Uterus (tissue), 2 donors: ENCODE results near the gene HPCAL4.

Experiments
- POLR2A ChIP-seq, 2 donors: fragments of 450-650 bp; IDR thresholded peaks; one replicate each; pipeline ENCODE4 v1.6.1; 2016; ENCODE audit warnings: antibody characterized with exemption in 2 of 2, mild to moderate bottlenecking in 1 of 2, moderate library complexity in 1 of 2
- TF ChIP-seq, protein P1 (sequence below), 4 experiments: fragments of 200-600 bp in 2 of 4; fragments of 450-650 bp in 2 of 4; sonication (generic) in 2 of 4; IDR thresholded peaks; one replicate each; pipeline ENCODE4 v1.5.1; 2016 to 2019; ENCODE audit warnings: antibody characterized with exemption in 4 of 4, mild to moderate bottlenecking in 2 of 4, moderate library complexity in 1 of 4

- TF ChIP-seq, protein P1, sequence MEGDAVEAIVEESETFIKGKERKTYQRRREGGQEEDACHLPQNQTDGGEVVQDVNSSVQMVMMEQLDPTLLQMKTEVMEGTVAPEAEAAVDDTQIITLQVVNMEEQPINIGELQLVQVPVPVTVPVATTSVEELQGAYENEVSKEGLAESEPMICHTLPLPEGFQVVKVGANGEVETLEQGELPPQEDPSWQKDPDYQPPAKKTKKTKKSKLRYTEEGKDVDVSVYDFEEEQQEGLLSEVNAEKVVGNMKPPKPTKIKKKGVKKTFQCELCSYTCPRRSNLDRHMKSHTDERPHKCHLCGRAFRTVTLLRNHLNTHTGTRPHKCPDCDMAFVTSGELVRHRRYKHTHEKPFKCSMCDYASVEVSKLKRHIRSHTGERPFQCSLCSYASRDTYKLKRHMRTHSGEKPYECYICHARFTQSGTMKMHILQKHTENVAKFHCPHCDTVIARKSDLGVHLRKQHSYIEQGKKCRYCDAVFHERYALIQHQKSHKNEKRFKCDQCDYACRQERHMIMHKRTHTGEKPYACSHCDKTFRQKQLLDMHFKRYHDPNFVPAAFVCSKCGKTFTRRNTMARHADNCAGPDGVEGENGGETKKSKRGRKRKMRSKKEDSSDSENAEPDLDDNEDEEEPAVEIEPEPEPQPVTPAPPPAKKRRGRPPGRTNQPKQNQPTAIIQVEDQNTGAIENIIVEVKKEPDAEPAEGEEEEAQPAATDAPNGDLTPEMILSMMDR (IDR thresholded peaks at IDR 0.05), result no peak
- no peak for TF ChIP-seq POLR2A (IDR thresholded peaks at IDR 0.05)
Observed at GRCh38 chr1:39631361-39632322, 59.6 kb downstream of the HPCAL4 start.
